ENCODE results near the gene CRYGD. TPM values are rescaled to one million over a fixed set of nuclear protein-coding genes. Genes with fewer than 3 reads are reported as not detected.

The CRYGD gene
- polyA plus RNA-seq, 1 experiment = not detected

- DNase-seq (ENCODE audit: low read depth, low spot score) = no peak
- no peak within 1 kb of the TSS for H3K27ac ChIP-seq (ENCODE audit: low read depth, low read length)
- ChIA-PET CTCF (no interaction called here), POLR2A (no interaction called here)
- no peaks in the 10 kb centered on the region; the same call in 1 of the 2 replicates for H3K9me3 ChIP-seq (ENCODE audit: control insufficient read depth, insufficient read depth, low read length)
- no peak within 1 kb of the TSS for H3K4me3 ChIP-seq (ENCODE audit: low read depth, low read length)
- H3K27me3 ChIP-seq (ENCODE audit: control insufficient read depth, insufficient read depth, low read length) = peaks cover 3% of the 10 kb centered on the region
- TF ChIP-seq CTCF (IDR thresholded peaks at IDR 0.05; ENCODE audit: low read depth, low read length) = no peak
These were observed 5.7 kb upstream of the CRYGD start, which contains the start of gene CRYGC for GRCh38 chr2:208129744-208130711. CRYGC (minus strand) TSS chr2:208129828; CDS start chr2:208129792, 36 bp downstream.

DNA sequence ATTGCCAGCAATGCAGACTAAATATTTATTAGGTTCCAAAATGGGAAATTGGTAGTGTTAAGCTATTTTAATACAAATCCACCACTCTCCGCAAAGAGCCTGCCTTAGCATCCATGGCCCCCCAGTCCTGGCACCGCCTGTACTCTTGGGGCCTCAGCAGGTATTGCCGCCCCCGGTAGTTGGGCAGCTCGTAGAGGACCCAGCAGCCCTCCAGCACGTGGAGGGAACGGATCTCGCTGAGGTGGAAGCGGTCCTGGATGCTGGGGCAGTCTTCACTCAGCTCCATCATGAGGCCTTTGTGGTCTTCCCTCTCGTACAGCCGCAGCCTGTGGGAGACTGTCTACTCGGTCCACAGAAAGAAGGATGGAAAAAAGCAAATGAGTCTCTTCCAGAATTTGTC lies 3.8 kb upstream of the CRYGD start:
- DNase-seq (ENCODE audit: low read depth, low spot score) = no peak
- ChIA-PET POLR2A (no interaction called here), CTCF (interaction anchor here (2.3 kb wide), 1 partner anchor 47 kb away, joined by 8 read pairs; no protein-coding TSS in a partner anchor)
- no peak for TF ChIP-seq CTCF (IDR thresholded peaks at IDR 0.05; ENCODE audit: low read depth, low read length)
- H3K27ac ChIP-seq (ENCODE audit: low read depth, low read length) = no peak overlapping the region
- H3K4me3 ChIP-seq (ENCODE audit: low read depth, low read length) = no peak overlapping the region
- no peaks in the 10 kb centered on the region; the same call in 1 of the 2 replicates for H3K9me3 ChIP-seq (ENCODE audit: control insufficient read depth, insufficient read depth, low read length)
- peaks cover 7% of the 10 kb centered on the region for H3K27me3 ChIP-seq (ENCODE audit: control insufficient read depth, insufficient read depth, low read length)

DNA sequence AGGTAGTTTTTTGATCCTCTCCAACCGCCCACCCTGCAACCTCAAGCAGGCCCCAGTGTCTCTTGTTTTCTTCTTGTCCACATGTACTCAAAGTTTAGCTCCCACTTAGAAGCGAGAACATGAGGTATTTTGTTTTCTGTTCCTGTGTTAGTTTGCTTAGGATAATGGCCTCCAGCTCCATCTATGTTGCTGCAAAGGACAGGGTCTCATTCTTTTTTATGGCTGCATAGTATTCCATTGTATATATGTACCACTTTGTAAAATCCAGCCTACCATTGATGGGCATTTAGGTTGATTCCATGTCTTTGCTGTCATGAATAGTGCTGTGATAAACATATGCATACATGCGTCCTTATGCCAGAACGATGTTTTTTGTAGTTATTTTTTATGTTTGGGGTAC lies 2.8 kb upstream of the CRYGD start:
- DNase-seq (ENCODE audit: low read depth, low spot score) = no peak
- H3K9me3 ChIP-seq (ENCODE audit: control insufficient read depth, insufficient read depth, low read length) = no peaks in the 10 kb centered on the region; the same call in 1 of the 2 replicates
- peaks cover 7% of the 10 kb centered on the region for H3K27me3 ChIP-seq (ENCODE audit: control insufficient read depth, insufficient read depth, low read length)
- H3K27ac ChIP-seq (ENCODE audit: low read depth, low read length) = no peak overlapping the region
- no peak overlapping the region for H3K4me3 ChIP-seq (ENCODE audit: low read depth, low read length)
- CTCF ChIA-PET = interaction anchor here (2.3 kb wide), 1 partner anchor 48 kb away, joined by 8 read pairs; no protein-coding TSS in a partner anchor
- TF ChIP-seq CTCF (IDR thresholded peaks at IDR 0.05; ENCODE audit: low read depth, low read length) = no peak
- POLR2A ChIA-PET = no interaction called here

- no peak for TF ChIP-seq CTCF (IDR thresholded peaks at IDR 0.05; ENCODE audit: low read depth, low read length)
These were observed 927 bp upstream of the CRYGD start for GRCh38 chr2:208125251-208125650.

GRCh38 chr2:208122248-208122647 lies 2.1 kb downstream of the CRYGD start:
- CTCF ChIA-PET = no interaction called here

More at GRCh38 chr2:208125251-208125650, 927 bp upstream of the CRYGD start:
- Histone ChIP-seq H3K27ac (ENCODE audit: low read depth, low read length) (no peak overlapping the region), H3K4me3 (ENCODE audit: low read depth, low read length) (no peak overlapping the region), H3K27me3 (ENCODE audit: control insufficient read depth, insufficient read depth, low read length) (peaks cover 7% of the 10 kb centered on the region), H3K9me3 (ENCODE audit: control insufficient read depth, insufficient read depth, low read length) (no peaks in the 10 kb centered on the region; the same call in 1 of the 2 replicates)
- ChIA-PET POLR2A (no interaction called here), CTCF (interaction anchor here (0.7 to 2.4 kb wide), 3 partner anchors 50 to 379 kb away, joined by 3 to 10 read pairs (median 3); no protein-coding TSS in a partner anchor)
- no peak for DNase-seq (ENCODE audit: low read depth, low spot score)

More at GRCh38 chr2:208122248-208122647, 2.1 kb downstream of the CRYGD start:
- Histone ChIP-seq H3K9me3 (ENCODE audit: control insufficient read depth, insufficient read depth, low read length) (no peaks in the 10 kb centered on the region), H3K27ac (ENCODE audit: low read depth, low read length) (no peak overlapping the region), H3K27me3 (ENCODE audit: control insufficient read depth, insufficient read depth, low read length) (peaks cover 7% of the 10 kb centered on the region), H3K4me3 (ENCODE audit: low read depth, low read length) (no peak overlapping the region)
- POLR2A ChIA-PET = no interaction called here
- TF ChIP-seq CTCF (IDR thresholded peaks at IDR 0.05; ENCODE audit: low read depth, low read length) = no peak
- DNase-seq (ENCODE audit: low read depth, low spot score) = no peak

Data from AG04450 (cell line).